Smooth muscle cell (in vitro differentiated cells): ENCODE results near the gene MIF4GD. TPM values are rescaled to one million over a fixed set of nuclear protein-coding genes. Genes with fewer than 3 reads are reported as not detected.

Experiments
- DNase-seq: peaks from one replicate; lab custom pipeline; 2025; ENCODE audit not compliant: unreplicated experiment; lab: John Stamatoyannopoulos, UW
- H2AFZ ChIP-seq: fragments of 200-600 bp; sonication (generic); 2 replicates; pipeline ENCODE4 v1.6.0; 2016; ENCODE audit warnings: antibody characterized with exemption, low read depth, mild to moderate bottlenecking
- H3F3A ChIP-seq: fragments of 200-600 bp; sonication (generic); 2 replicates; pipeline ENCODE4 v1.6.0; 2017; ENCODE audit warnings: antibody characterized with exemption, low read depth
- H3K27ac ChIP-seq: fragments of 200-600 bp; sonication (generic); 2 replicates; pipeline ENCODE4 v1.5.1; 2016; ENCODE audit warnings: low read depth, mild to moderate bottlenecking
- H3K27me3 ChIP-seq: fragments of 200-600 bp; sonication (generic); 2 replicates; pipeline ENCODE4 v1.6.1; 2016; ENCODE audit warnings: low read depth, mild to moderate bottlenecking
- H3K36me3 ChIP-seq: fragments of 200-600 bp; sonication (generic); 2 replicates; pipeline ENCODE4 v1.5.1; 2016; ENCODE audit warnings: low read depth
- H3K4me1 ChIP-seq: fragments of 200-600 bp; sonication (generic); 2 replicates; pipeline ENCODE4 v1.5.1; 2016; ENCODE audit warnings: low read depth
- H3K4me2 ChIP-seq: fragments of 200-600 bp; sonication (generic); 2 replicates; pipeline ENCODE4 v1.6.0; 2016; ENCODE audit warnings: mild to moderate bottlenecking
- H3K4me3 ChIP-seq: fragments of 200-600 bp; sonication (generic); 2 replicates; pipeline ENCODE4 v1.5.1; 2016; ENCODE audit warnings: mild to moderate bottlenecking
- H3K79me2 ChIP-seq: fragments of 200-600 bp; sonication (generic); 2 replicates; pipeline ENCODE4 v1.6.0; 2016; ENCODE audit warnings: low read depth, mild to moderate bottlenecking
- H3K9ac ChIP-seq: fragments of 200-600 bp; sonication (generic); 2 replicates; pipeline ENCODE4 v1.6.0; 2016; ENCODE audit warnings: low read depth
- H3K9me3 ChIP-seq: fragments of 200-600 bp; sonication (generic); replicated peaks from 2 replicates; pipeline ENCODE4 v1.5.1; 2016; ENCODE audit warnings: low read depth
- H4K20me1 ChIP-seq: fragments of 200-600 bp; sonication (generic); 2 replicates; pipeline ENCODE4 v1.6.0; 2016; ENCODE audit warnings: low read depth
- WGBS: methylation state at CpG from one replicate; pipeline ENCODE4 v1.1.7; 2016; ENCODE audit warnings: low lambda C conversion rate; 5-methylcytosine and 5-hydroxymethylcytosine counted together
- polyA plus RNA-seq: library from polyadenylated mRNA; unstranded; fragments of >200 nt; fragmentation: Nextera tagmentation; extraction: Ambion mirVana; gene quantifications from 2 replicates; pipeline ENCODE4 v1.2.1, GENCODE V29; 2016
- total RNA-seq: library from RNA; depleted of rRNA; stranded (reverse); fragments of >200 nt; gene quantifications from 2 replicates; pipeline ENCODE4 v1.2.3, GENCODE V29; 2014
- TF ChIP-seq, protein P1 (sequence below): fragments of 200-600 bp; sonication (generic); IDR thresholded peaks from 2 replicates; pipeline ENCODE4 v1.5.1; 2017; ENCODE audit warnings: borderline replicate concordance, mild to moderate bottlenecking, antibody characterized with exemption; ENCODE audit not compliant: insufficient read depth, poor library complexity, severe bottlenecking

The MIF4GD gene
- total and polyA plus RNA-seq, 2 experiments from 2014 or later = 5.3 to 17.0 TPM

- Histone ChIP-seq H3K4me2 (no peak overlapping the region), H4K20me1 (no peaks in the 10 kb centered on the region), H3K27me3 (no peaks in the 10 kb centered on the region), H3K27ac (no peak overlapping the region), H3K9me3 (no peaks in the 10 kb centered on the region), H3F3A (peaks cover 11% of the 10 kb centered on the region), H2AFZ (no peak overlapping the region), H3K4me1 (peaks cover 9% of the 10 kb centered on the region), H3K36me3 (no peaks in the 10 kb centered on the region), H3K4me3 (no peak overlapping the region), H3K79me2 (peaks cover 11% of the 10 kb centered on the region), H3K9ac (no peak overlapping the region)
- no peak for DNase-seq
- TF ChIP-seq, protein P1, sequence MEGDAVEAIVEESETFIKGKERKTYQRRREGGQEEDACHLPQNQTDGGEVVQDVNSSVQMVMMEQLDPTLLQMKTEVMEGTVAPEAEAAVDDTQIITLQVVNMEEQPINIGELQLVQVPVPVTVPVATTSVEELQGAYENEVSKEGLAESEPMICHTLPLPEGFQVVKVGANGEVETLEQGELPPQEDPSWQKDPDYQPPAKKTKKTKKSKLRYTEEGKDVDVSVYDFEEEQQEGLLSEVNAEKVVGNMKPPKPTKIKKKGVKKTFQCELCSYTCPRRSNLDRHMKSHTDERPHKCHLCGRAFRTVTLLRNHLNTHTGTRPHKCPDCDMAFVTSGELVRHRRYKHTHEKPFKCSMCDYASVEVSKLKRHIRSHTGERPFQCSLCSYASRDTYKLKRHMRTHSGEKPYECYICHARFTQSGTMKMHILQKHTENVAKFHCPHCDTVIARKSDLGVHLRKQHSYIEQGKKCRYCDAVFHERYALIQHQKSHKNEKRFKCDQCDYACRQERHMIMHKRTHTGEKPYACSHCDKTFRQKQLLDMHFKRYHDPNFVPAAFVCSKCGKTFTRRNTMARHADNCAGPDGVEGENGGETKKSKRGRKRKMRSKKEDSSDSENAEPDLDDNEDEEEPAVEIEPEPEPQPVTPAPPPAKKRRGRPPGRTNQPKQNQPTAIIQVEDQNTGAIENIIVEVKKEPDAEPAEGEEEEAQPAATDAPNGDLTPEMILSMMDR = no peak
- WGBS = 96% methylated on average over 13 of the region's 13 CpGs
These were observed 4.5 kb downstream of the MIF4GD start for GRCh38 chr17:75266316-75267152.

GRCh38 chr17:75265614-75266315 is 5.3 kb downstream of the MIF4GD start:
- no peak overlapping the region for H3K4me2 ChIP-seq
- H3K36me3 ChIP-seq = no peaks in the 10 kb centered on the region
- no peaks in the 10 kb centered on the region for H3K9me3 ChIP-seq
- no peak overlapping the region for H3K27ac ChIP-seq
- peaks cover 15% of the 10 kb centered on the region for H3K79me2 ChIP-seq
- no peak overlapping the region for H3K4me3 ChIP-seq
- H3K9ac ChIP-seq = no peak overlapping the region
- no peaks in the 10 kb centered on the region for H3K27me3 ChIP-seq
- H3K4me1 ChIP-seq = peaks cover 10% of the 10 kb centered on the region
- H2AFZ ChIP-seq = no peak overlapping the region
- 97% methylated on average over 17 of the region's 17 CpGs for WGBS
- peaks cover 11% of the 10 kb centered on the region for H3F3A ChIP-seq
- no peaks in the 10 kb centered on the region for H4K20me1 ChIP-seq
- no peak for DNase-seq
- TF ChIP-seq, protein P1 = no peak

DNA sequence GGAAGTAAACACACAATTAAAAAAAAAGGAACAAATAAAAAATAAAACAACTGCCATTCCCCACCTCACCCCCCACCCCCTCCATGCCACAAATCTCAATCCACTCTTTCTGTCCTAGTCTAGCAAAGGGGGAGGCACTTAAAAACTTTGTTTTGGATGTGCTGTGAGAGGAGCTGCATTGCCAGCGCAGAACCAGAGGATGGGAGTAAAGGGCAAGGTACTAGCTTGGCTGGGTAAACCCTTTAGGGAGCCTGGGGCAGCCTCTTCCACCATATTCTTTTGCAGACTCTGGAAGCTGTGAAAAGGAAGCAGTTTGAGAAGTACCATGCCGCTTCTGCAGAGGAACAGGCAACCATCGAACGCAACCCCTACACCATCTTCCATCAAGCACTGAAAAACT is 8.0 kb downstream of the MIF4GD start:
- H2AFZ ChIP-seq = no peak overlapping the region
- TF ChIP-seq, protein P1 = no peak
- DNase-seq = no peak
- H3K9me3 ChIP-seq = no peaks in the 10 kb centered on the region
- no peaks in the 10 kb centered on the region for H3K36me3 ChIP-seq
- peaks cover 5% of the 10 kb centered on the region for H4K20me1 ChIP-seq
- H3K27me3 ChIP-seq = no peaks in the 10 kb centered on the region
- peak overlapping the region; percentile 96 for H3K4me2 ChIP-seq
- WGBS = 99% methylated on average over 4 of the region's 4 CpGs
- H3K27ac ChIP-seq = no peak overlapping the region
- peaks cover 42% of the 10 kb centered on the region for H3K79me2 ChIP-seq
- peak overlapping the region; percentile 88 for H3K4me3 ChIP-seq
- H3F3A ChIP-seq = peaks cover 5% of the 10 kb centered on the region
- H3K4me1 ChIP-seq = peaks cover 16% of the 10 kb centered on the region
- H3K9ac ChIP-seq = no peak overlapping the region
